ENCODE data around the gene NR6A1.

GRCh38 chr9:124673063-124673462, 98.0 kb downstream of the NR6A1 start:
- no peak for TF ChIP-seq SP1 (IDR thresholded peaks at IDR 0.05; ENCODE audit: low read depth, low read length)
- TF ChIP-seq CBX8 (IDR thresholded peaks at IDR 0.05; ENCODE audit: borderline replicate concordance, low read depth, low read length), result no peak
- no peak for TF ChIP-seq POLR2AphosphoS5 (IDR thresholded peaks at IDR 0.05; ENCODE audit: low read depth, low read length)
- TF ChIP-seq CTCF (IDR thresholded peaks at IDR 0.05; ENCODE audit: control extremely low read depth in 1 of 3, insufficient read depth in 1 of 3, low read depth in 1 of 3, low read length in 3 of 3), result no peak
- TF ChIP-seq PHF8 (conservative IDR thresholded peaks at IDR 0.05; ENCODE audit: low read depth, low read length), result no peak
- no peak for TF ChIP-seq POLR2A (IDR thresholded peaks at IDR 0.05; ENCODE audit: control extremely low read depth in 1 of 2, low read depth in 2 of 2, low read length in 2 of 2)
- TF ChIP-seq RFX5 (IDR thresholded peaks at IDR 0.05; ENCODE audit: borderline replicate concordance, low read depth, low read length), result no peak
- no peak for TF ChIP-seq EP300 (IDR thresholded peaks at IDR 0.05; ENCODE audit: borderline replicate concordance in 1 of 2, low read depth in 2 of 2, low read length in 2 of 2)
- no peak for TF ChIP-seq EZH2 (IDR thresholded peaks at IDR 0.05; ENCODE audit: low read depth, low read length, severe bottlenecking)

Data from H1 (cell line).